Fibroblast of lung (primary cell): Measurements from ENCODE around the gene ARID1B. TPM values are rescaled to one million over a fixed set of nuclear protein-coding genes. Genes with fewer than 3 reads are reported as not detected.
A peak's percentile ranks its signal among the peaks of the same experiment; 100 is the strongest.

Experiments
- DNase-seq, 2 donors: peaks; one replicate each; pipeline versions ENCODE4 v3.0.0 to v3.0.0-alpha.2; 2010; ENCODE audit warnings: low read depth in 2 of 2
- H2AFZ ChIP-seq: 2 replicates; pipeline ENCODE4 v1.5.1; 2012; ENCODE audit warnings: low read length, control low read depth, inconsistent platforms
- H3K27ac ChIP-seq: 2 replicates; pipeline ENCODE4 v1.5.1; 2011; ENCODE audit warnings: low read length, control low read depth; ENCODE audit not compliant: insufficient read depth
- H3K27me3 ChIP-seq: 2 replicates; pipeline ENCODE4 v1.5.1; 2011; ENCODE audit warnings: mild to moderate bottlenecking, low read length; ENCODE audit not compliant: control insufficient read depth, insufficient read depth
- H3K36me3 ChIP-seq: 2 replicates; pipeline ENCODE4 v1.5.1; 2011; ENCODE audit warnings: low read length; ENCODE audit not compliant: control insufficient read depth, insufficient read depth
- H3K4me1 ChIP-seq: 2 replicates; pipeline ENCODE4 v1.5.1; 2011; ENCODE audit warnings: low read length; ENCODE audit not compliant: control insufficient read depth, insufficient read depth; ENCODE audit errors: extremely low read depth
- H3K4me2 ChIP-seq: 2 replicates; pipeline ENCODE4 v1.5.1; 2011; ENCODE audit warnings: low read length, control low read depth; ENCODE audit not compliant: insufficient read depth; ENCODE audit errors: extremely low read depth
- H3K4me3 ChIP-seq, 4 experiments: fragments of 200-600 bp in 1 of 4; sonication (generic) in 1 of 4; replicated peaks in 1 of 4; 2 replicates each; pipeline ENCODE4 v1.5.1; 2011 to 2016; ENCODE audit warnings: low read length in 4 of 4, low read depth in 3 of 4, mild to moderate bottlenecking in 3 of 4, control low read depth in 2 of 4, inconsistent platforms in 1 of 4, mixed read lengths in 1 of 4; ENCODE audit not compliant: insufficient read depth in 1 of 4; ENCODE audit errors: control extremely low read depth in 1 of 4
- H3K79me2 ChIP-seq: 2 replicates; pipeline ENCODE4 v1.5.1; 2012; ENCODE audit warnings: mild to moderate bottlenecking, low read length, inconsistent platforms; ENCODE audit not compliant: control insufficient read depth, insufficient read depth
- H3K9ac ChIP-seq: 2 replicates; pipeline ENCODE4 v1.5.1; 2011; ENCODE audit warnings: mild to moderate bottlenecking, low read length, control low read depth; ENCODE audit not compliant: insufficient read depth
- H3K9me3 ChIP-seq: 2 replicates; pipeline ENCODE4 v1.5.1; 2012; ENCODE audit warnings: low read depth, low read length; ENCODE audit not compliant: control insufficient read depth, insufficient read depth
- H4K20me1 ChIP-seq: 2 replicates; pipeline ENCODE4 v1.5.1; 2011; ENCODE audit warnings: low read length; ENCODE audit not compliant: control insufficient read depth, insufficient read depth; ENCODE audit errors: extremely low read depth
- CTCF ChIP-seq, 2 donors: IDR thresholded peaks in 1 of 2; conservative IDR thresholded peaks in 1 of 2; 1 replicate in 1 of 2; 2 replicates in 1 of 2; pipeline ENCODE4 v1.5.1; 2011 to 2012; ENCODE audit warnings: low read length in 2 of 2, control low read depth in 1 of 2, inconsistent platforms in 1 of 2, low read depth in 1 of 2, mild to moderate bottlenecking in 1 of 2
- EZH2 ChIP-seq: IDR thresholded peaks from 2 replicates; pipeline ENCODE4 v1.5.1; 2012; ENCODE audit warnings: low read length, control low read depth, mild to moderate bottlenecking; ENCODE audit errors: missing control alignments
- polyA plus RNA-seq, 2 donors: library from polyadenylated mRNA; depleted of rRNA in 1 of 2; stranded (reverse) in 1 of 2; unstranded in 1 of 2; fragments of >200 nt; gene quantifications; 2 replicates each; pipeline ENCODE4 v1.2.1, GENCODE V29; 2011 to 2012; ENCODE audit warnings: missing spikeins in 1 of 2
- total RNA-seq: library from RNA; depleted of rRNA; stranded (reverse); fragments of >200 nt; gene quantifications from 2 replicates; pipeline ENCODE4 v1.2.1, GENCODE V29; 2014

Gene ARID1B
- total and polyA plus RNA-seq, 2 donors (not counting 1 experiment from before 2014, with no cell fraction given) = 15.4 to 41.9 TPM

- H3K4me2 ChIP-seq = peak overlapping the region; percentile 75
- TF ChIP-seq EZH2 (peak; percentile 99), CTCF (conservative IDR thresholded peaks at IDR 0.05 in 1 of 2, IDR thresholded peaks at IDR 0.05 in 1 of 2; ENCODE audit: low read depth in 1 of 2, low read length in 2 of 2) (peak; percentile 51 to 68)
- H2AFZ ChIP-seq = peak overlapping the region; percentile 43
- peaks cover 25% of the 10 kb centered on the region for H3K27me3 ChIP-seq
- no peak overlapping the region for H3K27ac ChIP-seq
- peaks cover 3% of the 10 kb centered on the region for H3K4me1 ChIP-seq
- peak overlapping the region; percentile 38 to 53 (median 51) for H3K4me3 ChIP-seq
- no peaks in the 10 kb centered on the region for H4K20me1 ChIP-seq
- DNase-seq = peak; percentile 56 to 58
- no peaks in the 10 kb centered on the region for H3K36me3 ChIP-seq
- no peak overlapping the region for H3K9ac ChIP-seq
- no peaks in the 10 kb centered on the region for H3K79me2 ChIP-seq
- H3K9me3 ChIP-seq = no peaks in the 10 kb centered on the region
Observed at GRCh38 chr6:157235600-157236039, 458.4 kb downstream of the ARID1B start.

GRCh38 chr6:157236040-157236725, 459.0 kb downstream of the ARID1B start:
- Histone ChIP-seq H3K36me3 (no peaks in the 10 kb centered on the region), H2AFZ (peak overlapping the region; percentile 43), H4K20me1 (no peaks in the 10 kb centered on the region), H3K27me3 (peaks cover 25% of the 10 kb centered on the region), H3K79me2 (no peaks in the 10 kb centered on the region), H3K4me1 (peaks cover 3% of the 10 kb centered on the region), H3K27ac (no peak overlapping the region), H3K9me3 (no peaks in the 10 kb centered on the region), H3K9ac (no peak overlapping the region), H3K4me2 (peak overlapping the region; percentile 75), H3K4me3 (peak overlapping the region; percentile 38 to 53 (median 51))
- TF ChIP-seq EZH2 = peak; percentile 18
- no peak for TF ChIP-seq CTCF (conservative IDR thresholded peaks at IDR 0.05 in 1 of 2, IDR thresholded peaks at IDR 0.05 in 1 of 2; ENCODE audit: low read depth in 1 of 2, low read length in 2 of 2)
- DNase-seq = no peak

- Histone ChIP-seq H3K36me3 (no peaks in the 10 kb centered on the region), H4K20me1 (no peaks in the 10 kb centered on the region), H3K4me3 (no peak overlapping the region), H3K4me1 (peaks cover 3% of the 10 kb centered on the region), H3K9me3 (no peaks in the 10 kb centered on the region), H3K4me2 (no peak overlapping the region), H3K27ac (no peak overlapping the region), H2AFZ (no peak overlapping the region), H3K9ac (no peak overlapping the region), H3K79me2 (no peaks in the 10 kb centered on the region), H3K27me3 (peaks cover 24% of the 10 kb centered on the region)
- DNase-seq = no peak
- TF ChIP-seq CTCF (conservative IDR thresholded peaks at IDR 0.05 in 1 of 2, IDR thresholded peaks at IDR 0.05 in 1 of 2; ENCODE audit: low read depth in 1 of 2, low read length in 2 of 2) (no peak), EZH2 (no peak)
Observed at GRCh38 chr6:157238346-157238745, 461.2 kb downstream of the ARID1B start.
